HG03558 (cell line): ENCODE measurements around the gene TMEM51.
"Not testable (repeated sequence)": the region's sequence is repeated elsewhere in the genome, so short reads cannot be mapped to it uniquely, and the experiment has no call there.

ENCODE experiments used
- ATAC-seq: cut with Tn5 transposase; IDR thresholded peaks from one replicate; pipeline ENCODE4 v1.9.1; 2021; ENCODE audit warnings: moderate number of reproducible peaks; ENCODE audit not compliant: unreplicated experiment; ENCODE audit errors: extremely low read depth

TMEM51 gene

GRCh38 chr1:15175324-15176094 lies 22.0 kb downstream of the TMEM51 start:
- ATAC-seq, result not testable (repeated sequence)

- ATAC-seq, result no peak
Observed at GRCh38 chr1:15176120-15176519, 22.6 kb downstream of the TMEM51 start.

GRCh38 chr1:15176898-15177665 lies 23.5 kb downstream of the TMEM51 start:
- no peak for ATAC-seq

GRCh38 chr1:15177710-15178166 lies 24.2 kb downstream of the TMEM51 start:
- ATAC-seq, result no peak

- ATAC-seq, result no peak
Observed at GRCh38 chr1:15178571-15179484, 25.3 kb downstream of the TMEM51 start.

- no peak for ATAC-seq
Observed at GRCh38 chr1:15179485-15179883, 25.9 kb downstream of the TMEM51 start.

GRCh38 chr1:15180189-15180588 lies 26.6 kb downstream of the TMEM51 start:
- ATAC-seq, result no peak

GRCh38 chr1:15180945-15181523 lies 27.5 kb downstream of the TMEM51 start:
- ATAC-seq, result no peak

GRCh38 chr1:15181564-15181963 lies 28.0 kb downstream of the TMEM51 start:
- no peak for ATAC-seq

GRCh38 chr1:15184436-15185241 lies 31.1 kb downstream of the TMEM51 start:
- no peak for ATAC-seq

- no peak for ATAC-seq
Observed at GRCh38 chr1:15185617-15186016, 32.1 kb downstream of the TMEM51 start.

- ATAC-seq, result no peak
Observed at GRCh38 chr1:15186073-15186845, 32.7 kb downstream of the TMEM51 start.

- ATAC-seq, result no peak
Observed at GRCh38 chr1:15186846-15187151, 33.3 kb downstream of the TMEM51 start.

GRCh38 chr1:15187175-15188129 lies 33.9 kb downstream of the TMEM51 start:
- no peak for ATAC-seq

GRCh38 chr1:15188130-15188524 lies 34.6 kb downstream of the TMEM51 start:
- no peak for ATAC-seq

- ATAC-seq, result no peak
Observed at GRCh38 chr1:15188678-15189077, 35.1 kb downstream of the TMEM51 start.

GRCh38 chr1:15189692-15190370 lies 36.3 kb downstream of the TMEM51 start:
- ATAC-seq, result no peak
